Spleen (tissue), 7 donors: ENCODE measurements around the gene KIF17.

Experiments
- CTCF ChIP-seq, 11 experiments: fragments of 200-600 bp in 7 of 11; fragments of 450-650 bp in 4 of 11; sonication (generic) in 4 of 11; IDR thresholded peaks in 8 of 11; conservative IDR thresholded peaks in 3 of 11; 1 replicate in 7 of 11; 2 replicates in 4 of 11; pipeline versions ENCODE4 v1.4.0 to v1.8.0; 2016 to 2021; ENCODE audit warnings: antibody characterized with exemption in 11 of 11, inconsistent platforms in 4 of 11, mild to moderate bottlenecking in 1 of 11
- POLR2A ChIP-seq, 3 donors: fragments of 450-650 bp; IDR thresholded peaks; one replicate each; pipeline ENCODE4 v1.5.1; 2017; ENCODE audit warnings: antibody characterized with exemption in 3 of 3, mild to moderate bottlenecking in 1 of 3
- donor health status: DM: no; HTN: no; CAD: no; lungs with moderate emphysema.
- donor health status: DM: no; HTN: no; CAD: no.
- donor health status: DM: no; HTN: no; CAD: no.

- TF ChIP-seq CTCF (IDR thresholded peaks at IDR 0.05 in 8 of 11, conservative IDR thresholded peaks at IDR 0.05 in 3 of 11), result no peak
- TF ChIP-seq POLR2A (IDR thresholded peaks at IDR 0.05), result no peak
These were observed 25.9 kb downstream of the KIF17 start for GRCh38 chr1:20691872-20692271.
